HepG2 (cell line): ENCODE results near the gene DRAM1. TPM values are rescaled to one million over a fixed set of nuclear protein-coding genes. Genes with fewer than 3 reads are reported as not detected.
A peak's percentile ranks its signal among the peaks of the same experiment; 100 is the strongest.

Experiments
- BCL3 ChIP-seq: sonication (generic); formaldehyde crosslinking; IDR thresholded peaks from 2 replicates; pipeline ENCODE4 v1.5.1; 2020; ENCODE audit warnings: mild to moderate bottlenecking, missing genetic modification reagents, moderate library complexity
- ETV5 ChIP-seq: IDR thresholded peaks from 2 replicates; pipeline ENCODE4 v1.6.1; 2018; ENCODE audit warnings: missing biosample characterization, missing genetic modification reagents, inconsistent platforms, borderline replicate concordance
- KLF11 ChIP-seq: IDR thresholded peaks from 2 replicates; pipeline ENCODE4 v1.6.1; 2016; ENCODE audit warnings: missing compliant biosample characterization
- MAFK ChIP-seq, 2 experiments: IDR thresholded peaks in 1 of 2; conservative IDR thresholded peaks in 1 of 2; 2 replicates each; pipeline ENCODE4 v1.6.1; 2011; ENCODE audit warnings: improper control_type of control experiment in 2 of 2, low read length in 2 of 2
- NFE2L1 ChIP-seq: sonication (generic); formaldehyde crosslinking; IDR thresholded peaks from 2 replicates; pipeline ENCODE4 v1.4.0; 2020; ENCODE audit warnings: missing genetic modification reagents, mild to moderate bottlenecking, borderline replicate concordance
- NFIC ChIP-seq: IDR thresholded peaks from 2 replicates; pipeline ENCODE4 v1.6.1; 2012; ENCODE audit warnings: mild to moderate bottlenecking, low read length, inconsistent platforms
- NFYC ChIP-seq: IDR thresholded peaks from 2 replicates; pipeline ENCODE4 v1.6.1; 2016; ENCODE audit warnings: missing genetic modification reagents, missing compliant biosample characterization
- NRL ChIP-seq: sonication (generic); formaldehyde crosslinking; IDR thresholded peaks from 2 replicates; pipeline ENCODE4 v1.5.0; 2020; ENCODE audit warnings: missing genetic modification reagents, mild to moderate bottlenecking, moderate library complexity, borderline replicate concordance
- ONECUT2 ChIP-seq: sonication (generic); formaldehyde crosslinking; IDR thresholded peaks from 2 replicates; pipeline ENCODE4 v1.4.0; 2020; ENCODE audit warnings: missing genetic modification reagents
- POGK ChIP-seq: sonication (generic); formaldehyde crosslinking; conservative IDR thresholded peaks from 2 replicates; pipeline ENCODE4 v1.8.0; 2022; ENCODE audit warnings: mild to moderate bottlenecking, moderate library complexity, missing genetic modification reagents
- PPARG ChIP-seq: conservative IDR thresholded peaks from 2 replicates; pipeline ENCODE4 v1.6.1; 2016; ENCODE audit warnings: missing biosample characterization, missing genetic modification reagents
- RELA ChIP-seq: sonication (generic); formaldehyde crosslinking; IDR thresholded peaks from 2 replicates; pipeline ENCODE4 v1.4.0; 2020; ENCODE audit warnings: missing genetic modification reagents
- SIX1 ChIP-seq: sonication (generic); formaldehyde crosslinking; IDR thresholded peaks from 2 replicates; pipeline ENCODE4 v1.4.0; 2020; ENCODE audit warnings: missing genetic modification reagents, borderline replicate concordance
- SMARCC2 ChIP-seq: fragments of 450-650 bp; IDR thresholded peaks from 2 replicates; pipeline ENCODE4 v1.6.1; 2017; ENCODE audit warnings: antibody characterized with exemption, mild to moderate bottlenecking
- SPEN ChIP-seq: sonication (generic); formaldehyde crosslinking; IDR thresholded peaks from 2 replicates; pipeline ENCODE4 v1.5.1; 2020; ENCODE audit warnings: low read depth, mild to moderate bottlenecking, missing genetic modification reagents
- TBX3 ChIP-seq: fragments of 450-650 bp; IDR thresholded peaks from 2 replicates; pipeline ENCODE4 v1.6.1; 2017; ENCODE audit warnings: antibody characterized with exemption, mild to moderate bottlenecking, inconsistent platforms, borderline replicate concordance
- ZBTB3 ChIP-seq: sonication (generic); formaldehyde crosslinking; IDR thresholded peaks from 2 replicates; pipeline ENCODE4 v1.4.0; 2020; ENCODE audit warnings: low read depth, mild to moderate bottlenecking, moderate library complexity, missing genetic modification reagents, borderline replicate concordance
- ZC3H4 ChIP-seq: sonication (generic); formaldehyde crosslinking; IDR thresholded peaks from 2 replicates; pipeline ENCODE4 v1.4.0; 2020; ENCODE audit warnings: missing genetic modification reagents, borderline replicate concordance
- ZFP90 ChIP-seq: sonication (generic); formaldehyde crosslinking; IDR thresholded peaks from 2 replicates; pipeline ENCODE4 v1.8.0; 2022; ENCODE audit warnings: missing genetic modification reagents, mild to moderate bottlenecking, inconsistent platforms, borderline replicate concordance
- ZGPAT ChIP-seq: IDR thresholded peaks from 2 replicates; pipeline ENCODE4 v1.6.1; 2016; ENCODE audit warnings: mild to moderate bottlenecking
- ZMAT5 ChIP-seq: sonication (generic); formaldehyde crosslinking; IDR thresholded peaks from 2 replicates; pipeline ENCODE4 v1.5.0; 2020; ENCODE audit warnings: mild to moderate bottlenecking, low read depth, missing genetic modification reagents, borderline replicate concordance
- ZNF326 ChIP-seq: sonication (generic); formaldehyde crosslinking; IDR thresholded peaks from 2 replicates; pipeline ENCODE4 v1.4.0; 2020; ENCODE audit warnings: missing genetic modification reagents, borderline replicate concordance
- ZNF678 ChIP-seq: sonication (generic); formaldehyde crosslinking; IDR thresholded peaks from 2 replicates; pipeline ENCODE4 v1.4.0; 2020; ENCODE audit warnings: mild to moderate bottlenecking, missing genetic modification reagents
- ZNF703 ChIP-seq: sonication (generic); formaldehyde crosslinking; IDR thresholded peaks from 2 replicates; pipeline ENCODE4 v1.5.1; 2020; ENCODE audit warnings: missing genetic modification reagents, mild to moderate bottlenecking, moderate library complexity, borderline replicate concordance
- ZNF746 ChIP-seq: sonication (generic); formaldehyde crosslinking; IDR thresholded peaks from 2 replicates; pipeline ENCODE4 v1.8.0; 2022; ENCODE audit warnings: mild to moderate bottlenecking, missing genetic modification reagents
- ZNF766 ChIP-seq: sonication (generic); formaldehyde crosslinking; IDR thresholded peaks from 2 replicates; pipeline ENCODE4 v1.5.0; 2020; ENCODE audit warnings: missing genetic modification reagents, borderline replicate concordance
- ZNF780A ChIP-seq: sonication (generic); formaldehyde crosslinking; IDR thresholded peaks from 2 replicates; pipeline ENCODE4 v1.8.0; 2022; ENCODE audit warnings: mild to moderate bottlenecking, missing genetic modification reagents, moderate library complexity
- polyA plus RNA-seq, 8 experiments: library from polyadenylated mRNA; depleted of rRNA in 3 of 8; stranded (reverse) in 7 of 8; unstranded in 1 of 8; fragments of >200 nt; fragmentation: Illumina TruSeq in 4 of 8; extraction: Trizol in 4 of 8; gene quantifications; 2 replicates each; pipeline versions ENCODE4 v1.2.1 to v1.2.3, GENCODE V29; 2011 to 2016; ENCODE audit warnings: low read depth in 4 of 8, missing spikeins in 1 of 8, mixed read lengths in 1 of 8; ENCODE audit not compliant: insufficient read depth in 1 of 8
- total RNA-seq, 5 experiments: library from RNA; depleted of rRNA; stranded (reverse); fragments of >200 nt; fragmentation: Illumina TruSeq; extraction: Trizol; gene quantifications; 2 replicates each; pipeline ENCODE4 v1.2.3, GENCODE V29; 2016; ENCODE audit warnings: low read depth in 1 of 5

Gene DRAM1
- total and polyA plus RNA-seq, 2 of the 13 experiments (the other 11 are each of a cell fraction or from before 2014, with no cell fraction given) = 20.9 to 32.6 TPM

- TF ChIP-seq ZGPAT (CRISPR knock-in tag) (peak; percentile 82), NFYC (CRISPR knock-in tag) (peak; percentile 21; the same call in 1 of the 2 replicates), NFE2L1 (no peak), POGK (CRISPR knock-in tag) (no peak), ZC3H4 (CRISPR knock-in tag) (no peak), SIX1 (peak; percentile 19; the same call in 1 of the 2 replicates), ZBTB3 (no peak), ZNF678 (CRISPR knock-in tag) (no peak), SMARCC2 (no peak), NRL (CRISPR knock-in tag) (no peak), ZMAT5 (CRISPR knock-in tag) (no peak), SPEN (CRISPR knock-in tag) (0 out of 2 replicates have a peak, but pooled peaks have one; percentile 31), MAFK (conservative IDR thresholded peaks at IDR 0.05 in 1 of 2, IDR thresholded peaks at IDR 0.05 in 1 of 2; ENCODE audit: low read length in 2 of 2) (peak; percentile 26 to 44), KLF11 (CRISPR knock-in tag) (peak; percentile 71; the same call in 1 of the 2 replicates), ZNF703 (CRISPR knock-in tag) (no peak), ZNF766 (CRISPR knock-in tag) (no peak), ONECUT2 (CRISPR knock-in tag) (no peak), NFIC (peak; percentile 88; the same call in 1 of the 2 replicates), BCL3 (no peak), RELA (CRISPR knock-in tag) (no peak), ZNF746 (CRISPR knock-in tag) (no peak), ETV5 (peak; percentile 83; the same call in 1 of the 2 replicates), ZNF780A (no peak), ZFP90 (CRISPR knock-in tag) (no peak), PPARG (CRISPR knock-in tag) (0 out of 2 replicates have a peak, but pooled peaks have one; percentile 72), TBX3 (no peak), ZNF326 (no peak)
These were observed 14.1 kb downstream of the DRAM1 start (continued) for GRCh38 chr12:101891462-101891971.
